GM21526 (cell line): ENCODE measurements around the gene KIAA0825.

Experiments used
- ATAC-seq: cut with Tn5 transposase; IDR thresholded peaks from one replicate; pipeline ENCODE4 v1.9.1; 2021; ENCODE audit warnings: moderate library complexity; ENCODE audit not compliant: unreplicated experiment, low FRiP score

The KIAA0825 gene

DNA sequence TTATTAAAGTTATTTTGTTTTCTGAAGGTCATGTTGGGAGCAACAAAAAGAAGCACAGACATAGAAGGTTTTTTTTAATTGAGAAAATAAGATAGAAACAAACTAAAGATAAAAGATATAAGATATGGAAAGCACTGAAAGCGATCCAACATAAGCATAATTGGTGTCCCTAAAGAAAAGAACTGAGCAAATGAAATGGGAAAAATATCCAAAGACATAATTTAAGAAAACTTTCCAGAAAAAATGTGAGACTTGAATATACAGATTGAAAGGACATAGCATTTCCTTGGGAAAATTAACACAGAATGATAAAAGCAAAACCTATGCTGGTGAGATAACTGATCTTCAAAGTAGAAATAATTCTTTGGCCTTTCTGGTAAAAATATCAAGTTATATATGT lies 289.3 kb downstream of the KIAA0825 start:
- no peak for ATAC-seq

DNA sequence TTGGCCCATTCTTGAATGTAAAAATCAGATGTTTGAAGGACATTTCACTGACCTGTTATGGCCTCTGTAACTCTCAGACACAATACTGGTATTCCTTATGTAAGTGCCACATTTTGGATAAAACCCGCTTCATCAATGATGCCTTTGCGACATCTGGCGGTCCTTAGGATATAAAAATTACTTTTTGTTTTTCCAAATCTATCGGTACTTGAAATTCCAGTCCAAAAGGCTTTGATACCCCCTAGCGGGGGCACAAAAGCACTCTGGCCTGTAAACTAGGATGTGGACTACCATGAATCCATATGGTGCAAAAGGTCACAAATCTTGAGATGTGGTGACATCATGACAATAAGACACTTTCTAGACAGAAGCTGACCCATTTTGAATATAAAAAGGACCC lies 291.8 kb downstream of the KIAA0825 start:
- no peak for ATAC-seq

DNA sequence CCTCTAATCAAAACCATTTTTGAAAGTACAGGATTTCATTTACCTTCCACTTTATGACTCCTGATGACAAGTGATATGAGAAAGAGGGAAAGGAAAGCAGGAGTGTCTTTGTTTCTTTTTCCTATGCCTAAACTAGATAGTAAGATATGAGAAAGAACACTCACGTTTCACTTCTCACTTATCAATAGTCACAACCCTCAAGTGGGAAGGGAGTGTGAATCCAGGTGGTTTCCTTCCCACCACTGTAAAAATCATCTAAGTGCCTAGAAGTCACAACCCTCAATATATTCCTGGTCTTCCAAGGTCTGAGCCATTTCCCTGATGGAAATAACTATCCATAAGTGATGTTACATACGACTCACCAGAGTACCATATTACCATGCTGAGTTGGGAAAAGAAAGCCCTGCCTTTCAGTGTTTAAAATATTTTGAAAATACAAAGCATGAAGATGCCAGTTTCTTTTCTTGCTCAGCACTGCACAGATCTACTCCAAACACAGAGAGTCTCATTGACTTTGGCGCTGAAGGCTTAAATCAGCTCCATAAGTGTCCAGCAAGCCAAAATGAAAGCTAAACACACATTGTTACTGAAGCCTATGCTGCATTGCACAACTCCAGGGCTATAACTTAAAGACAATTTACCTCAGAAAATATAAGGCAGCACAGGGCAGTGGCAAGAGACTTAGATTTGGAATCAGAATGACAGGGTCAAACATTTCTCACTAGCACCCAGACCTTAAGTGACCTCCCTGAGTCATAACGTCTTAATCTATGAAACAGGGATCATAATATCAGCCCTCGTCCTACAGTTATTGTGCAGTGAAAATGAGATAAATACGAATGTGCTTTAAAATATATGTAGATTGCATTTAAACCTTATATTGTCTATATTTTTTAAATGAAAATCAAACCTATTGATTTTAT lies 301.2 kb downstream of the KIAA0825 start:
- ATAC-seq: no peak

DNA sequence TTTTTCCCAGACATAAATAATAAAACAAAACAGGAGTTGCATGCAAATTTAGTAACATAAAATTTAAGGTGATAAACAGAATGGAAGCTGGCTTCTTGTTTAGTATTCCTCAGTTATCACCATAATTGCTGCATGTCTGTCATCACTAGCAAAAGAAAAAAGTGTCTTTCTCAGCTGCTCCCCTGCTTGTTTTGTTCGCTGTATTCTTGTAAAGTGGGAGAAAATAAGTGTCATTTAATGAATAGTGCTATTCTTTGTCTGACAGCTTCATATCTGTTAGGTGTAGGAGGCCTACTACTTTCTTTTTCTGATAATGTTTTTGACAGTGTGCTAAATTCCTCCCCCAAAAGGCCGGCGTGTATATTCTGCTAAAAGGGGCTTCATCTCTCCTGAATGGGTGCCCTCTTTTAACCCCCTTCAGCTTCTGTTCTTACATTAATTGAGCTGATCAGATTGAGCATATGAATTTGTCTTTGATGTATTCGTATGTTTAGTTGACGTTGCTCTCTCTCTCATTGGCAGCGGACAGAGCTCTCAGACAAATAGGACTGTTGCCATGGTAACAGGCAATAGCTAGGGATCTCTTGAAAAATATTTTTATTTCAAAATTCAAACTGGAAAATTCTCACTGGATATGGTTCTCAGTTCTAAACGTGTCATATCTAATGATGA lies 303.8 kb downstream of the KIAA0825 start:
- no peak for ATAC-seq

DNA sequence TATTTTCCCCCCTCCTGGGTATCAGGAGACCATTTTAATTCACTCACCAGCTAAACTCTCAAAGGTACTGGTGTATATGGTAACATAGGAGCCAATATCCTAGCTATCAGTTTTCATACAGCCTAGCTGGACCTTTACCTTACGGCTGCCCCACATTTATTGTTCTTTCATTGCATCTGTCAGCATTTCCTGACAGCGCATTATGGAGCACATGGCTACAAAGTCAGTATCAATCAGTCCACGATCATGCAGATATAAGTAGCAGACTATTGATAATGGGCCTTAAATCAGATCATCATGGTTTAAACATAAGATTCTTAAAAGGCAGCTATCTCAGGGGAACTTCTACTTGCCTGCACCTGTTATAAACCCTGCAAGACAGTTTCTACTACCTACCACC lies 304.7 kb downstream of the KIAA0825 start:
- no peak for ATAC-seq

DNA sequence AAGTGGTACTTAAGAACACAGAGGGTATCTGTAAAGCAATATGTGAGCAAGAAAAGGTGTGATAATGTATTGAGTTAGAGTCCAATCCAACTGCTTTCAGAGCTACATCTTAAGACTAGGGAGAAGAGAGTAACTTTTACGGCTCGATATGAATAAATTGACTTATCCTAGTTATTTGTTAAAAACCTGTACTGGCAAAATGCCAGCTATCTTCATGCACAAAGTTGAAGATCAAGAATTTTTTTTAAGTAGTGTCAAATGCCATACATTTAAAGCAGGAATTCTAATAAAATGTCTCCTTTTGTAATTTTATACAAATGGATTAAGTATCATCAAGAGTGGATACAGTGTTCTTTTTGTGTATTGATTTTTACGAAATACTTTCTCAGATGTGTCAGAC lies 305.2 kb downstream of the KIAA0825 start:
- no peak for ATAC-seq

DNA sequence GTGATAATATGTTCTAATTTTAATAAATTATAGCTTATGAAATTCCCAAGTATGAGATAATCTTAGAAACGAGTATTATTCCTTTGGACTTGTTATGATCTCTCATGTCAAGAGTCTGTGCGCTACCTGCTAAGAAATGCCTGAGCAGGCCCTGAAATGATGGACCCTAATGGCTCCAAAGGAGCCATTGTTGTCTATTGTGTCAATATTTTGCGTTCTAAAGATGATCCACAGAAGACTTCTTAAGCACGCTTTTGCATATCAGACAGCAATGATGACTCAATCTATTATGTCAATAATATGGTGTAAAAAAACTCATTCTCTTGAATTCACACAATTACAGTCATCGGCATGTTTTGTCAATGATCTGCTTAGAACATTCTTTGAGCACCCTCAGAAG lies 306.1 kb downstream of the KIAA0825 start:
- ATAC-seq: no peak

DNA sequence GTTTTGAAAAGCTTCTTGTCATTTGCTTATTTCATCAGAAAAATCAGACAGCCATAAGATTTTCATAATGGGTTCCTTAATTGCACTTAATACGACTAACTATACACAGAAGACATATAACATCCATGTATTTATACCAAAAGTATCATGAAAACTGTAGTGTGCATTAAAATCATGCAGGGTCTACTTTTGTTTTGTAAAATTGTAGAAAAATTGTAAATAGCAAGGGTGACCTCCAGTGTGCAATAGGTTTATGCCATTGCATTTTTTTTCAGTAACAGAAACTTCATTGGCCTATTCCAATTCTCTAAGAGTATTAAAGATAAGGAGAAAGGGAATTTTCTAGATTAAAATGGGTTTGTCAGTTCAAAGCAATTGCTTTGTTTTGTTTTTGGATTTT lies 307.6 kb downstream of the KIAA0825 start:
- no peak for ATAC-seq

DNA sequence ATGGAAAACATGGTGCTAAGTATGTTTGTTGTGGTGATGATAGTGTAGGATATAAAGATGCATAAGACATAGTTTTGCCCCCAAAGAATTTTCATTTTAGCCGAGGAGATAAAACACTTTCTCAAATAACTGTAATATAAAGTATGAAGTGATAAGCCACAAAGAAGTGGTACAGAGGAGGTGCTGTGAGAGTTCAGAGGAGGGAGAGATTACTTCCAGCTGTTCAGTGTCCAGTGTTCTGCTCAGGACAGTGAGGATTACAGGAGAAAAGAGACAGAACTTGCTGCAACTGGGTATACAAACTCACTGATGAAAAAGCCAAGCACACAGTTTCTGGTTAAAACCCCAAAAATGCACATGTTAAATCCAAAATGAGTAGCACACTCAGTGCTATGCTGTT lies 309.3 kb downstream of the KIAA0825 start:
- no peak for ATAC-seq

DNA sequence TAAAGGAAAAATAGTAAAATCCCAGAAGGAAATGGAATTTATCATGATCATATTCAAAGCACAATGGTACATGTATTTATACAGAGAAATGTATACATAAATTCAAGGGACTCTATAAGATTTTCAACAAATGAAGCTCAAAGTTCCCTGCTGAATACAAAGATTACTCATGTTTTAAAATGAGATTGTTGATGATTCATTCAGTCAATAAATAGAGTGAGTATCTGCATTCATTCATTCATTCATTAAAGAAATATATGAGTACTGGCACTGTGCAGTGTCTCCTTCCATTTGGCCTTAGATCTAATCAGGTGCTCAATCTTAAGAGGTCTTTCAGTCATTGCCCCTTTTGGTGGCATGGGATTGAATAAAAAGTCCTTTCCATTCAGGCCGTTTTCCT lies 310.0 kb downstream of the KIAA0825 start:
- ATAC-seq: no peak

DNA sequence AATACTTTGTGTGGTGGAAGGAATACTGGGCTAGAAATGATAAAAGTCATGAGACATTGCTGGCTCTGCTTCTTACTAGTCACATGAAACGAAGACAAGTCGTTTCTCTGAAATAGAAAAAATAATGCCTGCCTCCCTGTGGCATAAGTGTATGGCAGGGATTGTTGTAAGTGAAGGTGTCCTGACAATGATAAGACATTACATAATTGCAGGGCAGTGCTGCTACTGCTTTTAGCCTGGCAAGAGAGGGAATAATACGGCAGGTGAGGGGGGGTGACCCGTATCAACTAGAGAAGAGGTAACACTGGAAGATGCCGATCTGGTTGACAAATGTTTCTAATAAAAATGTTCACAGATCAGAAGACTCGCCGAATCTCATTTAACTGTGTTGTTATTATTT lies 314.3 kb downstream of the KIAA0825 start:
- ATAC-seq: no peak

DNA sequence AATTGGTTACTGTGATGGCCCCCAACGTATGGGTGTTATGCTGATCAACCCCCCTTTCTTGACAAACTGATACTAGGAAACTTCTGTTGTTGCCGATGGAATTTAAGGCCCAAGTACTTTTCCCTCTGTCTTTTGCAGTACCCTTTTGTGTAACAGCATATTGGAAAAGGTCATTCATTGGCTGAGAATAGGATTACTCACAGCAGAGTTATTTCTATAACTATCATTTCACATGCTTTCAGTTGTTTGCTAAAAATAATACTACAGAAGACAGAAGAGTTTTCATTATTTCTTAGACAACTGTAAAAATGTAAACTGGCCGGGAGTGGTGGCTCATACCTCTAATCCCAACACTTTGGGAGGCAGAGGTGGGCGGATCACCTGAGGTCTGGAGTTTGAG lies 329.5 kb downstream of the KIAA0825 start:
- ATAC-seq: no peak

DNA sequence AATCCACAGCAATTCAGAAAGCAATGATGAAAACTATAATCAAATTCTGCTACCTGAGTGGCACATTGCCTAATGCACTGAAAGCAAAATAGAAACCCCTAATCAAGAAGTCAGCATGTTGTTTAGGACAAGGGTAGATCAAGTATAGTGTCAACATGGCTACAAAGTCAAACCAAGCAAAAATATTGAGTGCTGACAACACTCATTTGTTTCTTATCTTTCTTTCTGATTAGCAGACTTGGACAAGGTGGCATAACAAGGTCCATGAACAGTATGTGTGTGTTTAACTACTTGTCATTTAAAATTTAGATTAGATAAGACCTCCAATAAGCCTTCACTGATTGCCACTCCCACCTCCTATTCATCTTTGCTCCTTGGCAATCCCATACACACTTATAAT lies 332.4 kb downstream of the KIAA0825 start:
- no peak for ATAC-seq

DNA sequence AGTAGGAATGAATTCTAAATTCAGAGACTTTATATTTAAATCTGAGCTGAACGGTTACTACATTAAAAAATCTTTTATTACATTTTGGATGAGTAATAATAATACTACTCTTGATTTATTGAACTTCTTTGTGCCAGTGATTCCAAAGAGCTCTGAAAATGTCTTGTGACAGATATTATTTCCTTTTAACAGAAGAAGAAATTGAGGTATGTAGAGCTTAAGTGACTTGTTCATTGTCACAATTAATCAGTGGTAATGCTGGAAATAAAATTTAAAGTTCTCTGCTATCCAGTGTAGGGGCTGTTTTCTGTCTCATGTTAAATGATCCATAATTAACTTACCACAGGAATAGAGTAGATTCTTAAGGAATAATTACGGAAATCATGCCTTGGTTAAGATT lies 335.3 kb downstream of the KIAA0825 start:
- no peak for ATAC-seq

DNA sequence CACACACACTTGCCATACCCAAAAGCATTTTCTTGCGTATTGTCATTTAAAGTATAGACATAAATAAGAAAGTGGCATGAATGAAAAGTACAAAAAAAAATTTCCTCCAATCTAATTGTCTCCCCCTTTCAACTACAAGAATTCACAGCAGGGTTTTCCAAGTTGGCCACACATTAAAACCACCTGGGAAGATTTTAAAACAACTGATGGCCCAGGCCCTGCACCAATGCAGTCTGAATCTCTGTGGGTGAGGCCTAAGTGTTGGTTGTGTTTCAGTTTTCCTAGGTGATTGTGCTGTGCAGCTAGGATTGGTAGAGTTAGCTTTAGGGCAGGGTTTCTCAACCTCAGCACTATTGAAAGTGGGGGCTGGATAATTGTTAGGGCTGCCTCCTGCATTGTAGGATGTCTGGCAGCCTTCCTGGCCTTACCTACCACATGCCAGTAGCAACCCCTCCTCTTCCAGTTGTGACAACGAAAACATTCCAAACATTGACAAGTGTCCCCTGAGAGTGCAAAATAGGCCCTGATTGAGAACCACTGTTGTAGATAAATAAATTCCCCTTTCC lies 337.1 kb downstream of the KIAA0825 start:
- ATAC-seq: no peak

DNA sequence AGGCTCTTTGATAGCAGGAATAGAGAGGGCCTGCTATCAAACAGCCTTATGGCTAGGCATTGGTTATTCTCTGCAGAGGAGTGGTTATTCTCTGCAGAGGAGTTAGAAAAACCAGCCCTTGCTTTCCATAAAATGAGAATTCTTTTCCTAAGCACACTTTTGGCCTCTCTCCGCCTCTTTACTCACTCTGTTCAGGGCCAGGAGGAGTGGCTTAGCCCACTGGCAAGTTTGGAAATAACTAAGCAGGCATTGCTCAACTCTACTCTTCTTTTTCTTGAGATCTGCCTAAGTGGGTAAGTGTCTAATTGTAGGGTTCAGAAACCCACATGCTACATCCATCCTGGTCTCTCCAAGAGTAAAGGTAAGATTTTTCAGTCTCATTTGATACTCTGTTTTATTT lies 341.7 kb downstream of the KIAA0825 start:
- ATAC-seq: no peak

DNA sequence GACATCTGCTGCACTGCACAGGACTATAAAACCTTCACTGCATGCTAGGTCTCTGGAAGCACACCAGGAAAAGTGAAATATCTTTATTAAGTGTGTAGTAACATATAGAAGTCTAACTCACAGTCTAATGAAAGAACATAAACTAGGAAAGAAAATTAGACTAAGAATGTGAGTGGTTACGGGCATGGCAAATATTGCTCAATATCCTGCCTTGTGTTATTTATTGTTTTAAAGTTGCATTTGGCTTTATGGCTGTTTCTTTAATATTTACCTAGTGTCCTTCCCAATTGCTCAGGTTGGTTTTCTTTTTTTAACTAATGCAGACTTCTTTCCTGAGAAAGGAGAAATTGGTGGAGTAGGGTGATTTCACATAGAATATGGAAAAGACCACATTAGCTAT lies 342.4 kb downstream of the KIAA0825 start:
- ATAC-seq: no peak

DNA sequence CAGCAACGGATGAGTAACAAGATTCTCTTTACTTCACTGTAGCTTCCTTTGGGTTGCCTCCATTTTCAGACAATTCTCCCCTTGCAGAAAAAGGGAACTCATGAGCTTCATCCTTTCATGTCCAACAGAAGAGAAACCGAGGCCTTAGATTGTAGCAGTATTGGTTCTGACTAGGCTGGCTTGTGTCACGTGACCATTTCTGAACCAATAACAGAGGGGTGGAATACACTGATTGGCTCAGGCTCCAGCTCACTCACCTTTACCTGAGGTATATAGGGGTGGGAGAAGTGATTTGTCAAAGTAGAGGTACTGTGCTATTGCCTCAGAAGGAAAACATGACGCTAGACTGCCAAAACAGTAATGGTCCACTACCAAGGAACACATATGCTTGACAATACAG lies 343.7 kb downstream of the KIAA0825 start:
- ATAC-seq: no peak

DNA sequence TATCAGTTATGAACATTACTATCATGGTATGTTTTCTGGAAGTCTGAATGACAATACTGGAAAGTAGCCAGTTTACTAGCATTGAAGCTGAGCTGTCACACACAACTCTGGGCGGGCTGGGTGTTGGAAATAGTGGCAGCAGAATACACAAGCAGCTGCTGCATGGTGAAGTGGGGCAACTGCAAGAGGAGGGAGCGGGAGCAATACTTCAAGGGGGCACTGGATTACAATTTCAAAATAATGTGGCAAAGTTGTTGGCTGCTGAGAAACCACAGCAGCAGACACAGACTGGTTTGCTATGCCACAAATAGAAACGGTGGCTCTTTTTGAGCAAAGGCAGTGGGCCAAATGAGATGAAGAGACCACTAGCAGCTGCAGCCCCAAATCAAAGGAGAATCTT lies 350.2 kb downstream of the KIAA0825 start:
- ATAC-seq: no peak

DNA sequence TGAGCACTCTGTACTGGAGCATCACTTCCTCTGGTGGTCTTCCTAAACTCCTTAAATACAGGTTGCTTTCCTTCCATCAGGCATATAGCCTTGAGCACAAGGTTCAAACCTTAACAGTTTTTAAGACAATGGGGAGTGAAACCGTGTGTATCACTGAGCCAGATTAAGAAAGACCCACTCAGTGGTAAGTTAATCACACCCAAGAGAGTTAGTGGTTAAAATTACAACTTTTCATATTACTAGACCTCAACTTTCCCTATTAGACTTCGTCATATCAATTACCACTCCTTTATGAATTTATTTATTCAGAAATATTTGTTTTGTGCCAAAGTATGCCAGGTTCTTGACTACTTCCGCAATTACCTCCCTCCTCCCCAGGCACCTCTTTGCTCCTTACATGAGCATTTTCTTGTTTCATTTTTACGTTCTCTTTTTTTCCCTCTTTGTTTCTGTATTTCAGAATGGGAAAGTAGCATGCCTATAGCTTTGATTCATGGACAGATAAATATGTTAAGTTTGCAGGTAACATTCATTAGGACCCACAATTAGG lies 351.0 kb downstream of the KIAA0825 start:
- no peak for ATAC-seq

DNA sequence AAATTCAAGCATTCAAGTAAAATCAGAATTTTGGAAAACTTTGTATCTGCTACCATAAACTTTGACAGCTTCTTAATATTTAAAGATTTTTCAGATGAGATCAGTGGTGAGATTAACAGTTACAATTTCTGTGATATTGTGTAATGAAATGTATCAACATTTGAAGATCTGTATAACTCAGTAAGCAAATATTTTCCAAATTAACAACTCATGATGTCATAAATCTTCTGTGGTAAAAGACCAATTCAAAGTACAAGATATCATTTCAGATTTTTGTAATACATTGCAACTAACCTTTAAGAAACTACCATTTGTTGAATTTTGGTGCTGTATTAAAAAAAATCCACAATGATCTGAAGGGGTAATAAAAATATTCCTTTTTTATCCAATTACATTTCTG lies 352.2 kb downstream of the KIAA0825 start:
- no peak for ATAC-seq
